OCI-M1 (cell line): Measurements from ENCODE around the gene OVOL2.
A peak's percentile ranks its signal among the peaks of the same experiment; 100 is the strongest.

Experiments
- DNase-seq: peaks from one replicate; lab custom pipeline; 2025; lab: John Stamatoyannopoulos, UW

OVOL2 gene

GRCh38 chr20:18012901-18013300, 44.8 kb downstream of the OVOL2 start:
- DNase-seq, result no peak

- DNase-seq, result no peak
These were observed 45.6 kb downstream of the OVOL2 start for GRCh38 chr20:18011951-18012645.

- DNase-seq, result no peak
These were observed 46.2 kb downstream of the OVOL2 start for GRCh38 chr20:18011482-18011881.

GRCh38 chr20:18009116-18009515, 48.6 kb downstream of the OVOL2 start:
- no peak for DNase-seq

- DNase-seq, result no peak
These were observed 50.0 kb downstream of the OVOL2 start for GRCh38 chr20:18007534-18008292.

- DNase-seq, result no peak
These were observed 51.0 kb downstream of the OVOL2 start for GRCh38 chr20:18006684-18007083.

GRCh38 chr20:18005990-18006364, 51.7 kb downstream of the OVOL2 start:
- no peak for DNase-seq

GRCh38 chr20:18005170-18005989, 52.3 kb downstream of the OVOL2 start:
- no peak for DNase-seq

GRCh38 chr20:18004384-18005031, 53.2 kb downstream of the OVOL2 start:
- DNase-seq, result no peak

GRCh38 chr20:18003897-18004296, 53.8 kb downstream of the OVOL2 start:
- no peak for DNase-seq

- DNase-seq, result no peak
These were observed 56.4 kb downstream of the OVOL2 start for GRCh38 chr20:18001131-18001921.

GRCh38 chr20:17999566-17999965, 58.1 kb downstream of the OVOL2 start:
- no peak for DNase-seq

GRCh38 chr20:17998446-17998845, 59.3 kb downstream of the OVOL2 start:
- no peak for DNase-seq

GRCh38 chr20:17995967-17996819, 61.5 kb downstream of the OVOL2 start:
- DNase-seq, result peak; percentile 81

GRCh38 chr20:17993546-17993945, 64.2 kb downstream of the OVOL2 start:
- no peak for DNase-seq

GRCh38 chr20:17992847-17993513, 64.7 kb downstream of the OVOL2 start:
- no peak for DNase-seq

GRCh38 chr20:17992224-17992637, 65.5 kb downstream of the OVOL2 start:
- DNase-seq, result no peak

- no peak for DNase-seq
These were observed 67.3 kb downstream of the OVOL2 start for GRCh38 chr20:17990278-17990972.

GRCh38 chr20:17987988-17988387, 69.7 kb downstream of the OVOL2 start:
- no peak for DNase-seq
